ENCODE data around the gene OR6N1.

OR6N1 gene
- 0 to 1.4 (median 0.15) reads per million in 17 experiments for total RNA-seq

GRCh38 chr1:158771950-158772866 lies at the start of gene OR6N1:
OR6N1 (minus strand) TSS chr1:158772195; CDS start chr1:158766682, 5,513 bp downstream.
- DNase-seq, result peak in 1 of 4 experiments; percentile 19

GRCh38 chr1:158821723-158822122 lies 49.7 kb upstream of the OR6N1 start:
- DNase-seq, result no peak

- peak; percentile 27 to 77 (median 55) for DNase-seq
Observed at GRCh38 chr1:158819461-158820443, 47.8 kb upstream of the OR6N1 start.

GRCh38 chr1:158818975-158819431 lies 47.0 kb upstream of the OR6N1 start:
- peak; percentile 52 to 74 (median 66) for DNase-seq

GRCh38 chr1:158818560-158818959 lies 46.6 kb upstream of the OR6N1 start:
- DNase-seq, result peak; percentile 42 to 74 (median 63)

GRCh38 chr1:158814970-158815369 lies 43.0 kb upstream of the OR6N1 start:
- DNase-seq, result no peak

GRCh38 chr1:158813164-158813563 lies 41.2 kb upstream of the OR6N1 start:
- DNase-seq, result peak in 3 of 4 experiments; percentile 23 to 70 (median 63)

- DNase-seq, result peak in 2 of 4 experiments; percentile 32 to 51
Observed at GRCh38 chr1:158812336-158812735, 40.3 kb upstream of the OR6N1 start.

- DNase-seq, result peak; percentile 31 to 73 (median 56)
Observed at GRCh38 chr1:158810311-158810710, 38.3 kb upstream of the OR6N1 start.

- peak; percentile 69 to 93 (median 86) for DNase-seq
Observed at GRCh38 chr1:158809862-158810261, 37.9 kb upstream of the OR6N1 start.

GRCh38 chr1:158809256-158809655 lies 37.3 kb upstream of the OR6N1 start:
- peak; percentile 29 to 80 (median 68) for DNase-seq

GRCh38 chr1:158806916-158807536 lies 35.0 kb upstream of the OR6N1 start:
- no peak for DNase-seq

GRCh38 chr1:158803678-158804077 lies 31.7 kb upstream of the OR6N1 start:
- peak in 2 of 4 experiments; percentile 18 to 34 for DNase-seq

GRCh38 chr1:158801396-158801795 lies 29.4 kb upstream of the OR6N1 start:
- peak in 2 of 4 experiments; percentile 31 to 50 for DNase-seq

GRCh38 chr1:158800526-158800925 lies 28.5 kb upstream of the OR6N1 start:
- peak in 2 of 4 experiments; percentile 38 to 47 for DNase-seq

GRCh38 chr1:158799689-158800088 lies 27.7 kb upstream of the OR6N1 start:
- peak; percentile 33 to 75 (median 64) for DNase-seq

GRCh38 chr1:158798531-158798930 lies 26.5 kb upstream of the OR6N1 start:
- DNase-seq, result peak in 1 of 4 experiments; percentile 31

- DNase-seq, result no peak
Observed at GRCh38 chr1:158794247-158794646, 22.3 kb upstream of the OR6N1 start.

- DNase-seq, result peak; percentile 32 to 53 (median 48)
Observed at GRCh38 chr1:158793604-158794003, 21.6 kb upstream of the OR6N1 start.

- no peak for DNase-seq
Observed at GRCh38 chr1:158781104-158781503, 9.1 kb upstream of the OR6N1 start, which contains the start of gene OR6N2. OR6N2 (minus strand) TSS chr1:158781204; CDS start chr1:158777635, 3,569 bp downstream.

- DNase-seq, result no peak
Observed at GRCh38 chr1:158754420-158754819, 17.6 kb downstream of the OR6N1 start, which contains the start of gene OR6K6. OR6K6 (plus strand) TSS chr1:158754720; CDS start chr1:158754888, 168 bp downstream.
